HG03095 (cell line): ENCODE measurements around the gene EML4.

Source experiments
- ATAC-seq: cut with Tn5 transposase; IDR thresholded peaks from one replicate; pipeline ENCODE4 v1.9.1; 2021; ENCODE audit warnings: moderate library complexity; ENCODE audit not compliant: unreplicated experiment

EML4 gene

DNA sequence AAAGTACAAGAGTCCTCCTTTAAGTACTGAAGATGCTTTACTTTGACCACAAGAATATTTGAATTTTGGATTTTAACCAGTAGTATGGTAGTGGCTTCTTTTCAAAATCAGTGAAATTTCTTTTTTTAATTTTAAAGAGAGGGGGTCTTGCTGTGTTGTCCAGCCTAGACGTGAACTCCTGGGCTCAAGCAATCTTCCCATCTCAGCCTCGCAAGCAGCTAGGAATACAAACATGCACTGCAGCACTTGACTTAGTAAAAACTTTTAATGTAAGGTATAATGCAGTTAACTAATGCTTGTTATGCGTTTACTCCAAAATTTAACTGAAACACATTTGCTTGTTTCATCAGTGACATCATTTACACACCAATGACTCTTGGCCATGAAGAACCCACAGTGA, 49.6 kb downstream of the EML4 start:
- no peak for ATAC-seq

DNA sequence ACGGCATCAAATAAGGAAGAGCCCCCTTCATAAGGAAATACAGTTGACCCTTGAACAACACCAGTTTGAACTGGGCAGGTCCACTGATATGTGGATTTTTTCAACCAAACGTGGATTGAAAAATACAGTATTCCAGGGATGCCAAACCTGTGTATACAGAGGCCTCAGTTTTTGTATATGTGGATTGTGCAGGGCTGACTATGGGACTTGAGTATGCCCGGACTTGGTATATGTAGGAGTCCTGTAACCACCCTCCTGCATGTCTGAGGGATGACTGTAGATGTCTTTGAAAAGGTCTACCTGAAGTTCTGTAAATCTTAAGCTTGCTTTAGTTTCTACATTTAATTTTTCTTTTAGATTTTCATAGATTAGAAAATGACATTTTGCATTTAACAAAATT, 50.0 kb downstream of the EML4 start:
- no peak for ATAC-seq

DNA sequence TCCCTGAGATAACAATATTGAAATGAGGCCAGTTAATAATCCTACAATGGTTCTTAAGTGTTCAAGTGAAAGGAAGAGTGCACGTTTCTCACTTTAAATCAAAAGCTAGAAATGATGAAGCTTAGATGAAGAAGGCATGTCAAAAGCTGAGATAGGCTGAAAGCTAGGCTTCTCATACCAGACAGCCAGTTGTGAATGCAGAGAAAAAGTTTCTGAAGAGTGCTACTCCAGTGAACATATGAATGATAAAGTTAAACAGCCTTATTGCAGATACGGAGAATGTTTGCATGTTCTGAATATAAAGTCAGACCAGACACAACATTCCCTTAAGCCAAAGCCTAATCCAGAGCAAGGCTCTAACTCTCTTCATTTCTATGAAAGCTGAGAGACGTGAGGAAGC, 51.4 kb downstream of the EML4 start:
- ATAC-seq = no peak

DNA sequence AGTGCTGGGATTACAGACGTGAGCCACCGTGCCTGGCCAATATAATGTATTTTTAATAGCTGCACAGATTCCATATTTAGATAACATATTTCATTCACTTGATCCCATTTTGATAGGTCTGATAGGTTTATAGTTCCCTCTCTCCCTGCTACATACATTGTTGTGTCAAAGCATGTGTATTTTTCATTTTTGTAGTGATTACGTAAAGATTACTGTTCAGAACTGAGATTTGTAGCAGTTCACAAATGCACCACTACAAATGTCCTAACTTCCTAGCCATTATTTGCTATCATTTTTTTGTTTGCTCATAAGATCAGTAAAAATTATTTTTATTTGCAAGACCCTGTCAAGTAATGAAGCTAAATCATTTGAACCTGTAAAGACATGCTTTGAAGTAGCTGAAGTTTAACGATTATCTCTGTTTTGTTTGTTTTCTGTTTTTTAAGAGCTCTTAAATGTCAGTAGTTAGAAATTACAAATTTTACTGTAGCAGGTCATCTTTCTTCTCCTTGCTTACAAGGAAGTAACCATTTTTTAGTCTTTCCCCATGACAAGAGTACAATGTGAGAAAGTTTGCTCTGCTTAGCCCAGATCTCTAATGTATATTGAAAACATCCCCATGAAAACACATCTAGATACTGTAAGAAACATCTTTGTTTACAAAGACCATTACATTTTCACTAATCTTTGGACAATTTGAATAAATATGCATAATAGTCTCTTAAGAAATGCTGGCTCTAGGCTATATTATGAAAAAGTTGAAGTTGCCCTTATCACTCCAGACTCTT, 54.1 kb downstream of the EML4 start:
- ATAC-seq = no peak

DNA sequence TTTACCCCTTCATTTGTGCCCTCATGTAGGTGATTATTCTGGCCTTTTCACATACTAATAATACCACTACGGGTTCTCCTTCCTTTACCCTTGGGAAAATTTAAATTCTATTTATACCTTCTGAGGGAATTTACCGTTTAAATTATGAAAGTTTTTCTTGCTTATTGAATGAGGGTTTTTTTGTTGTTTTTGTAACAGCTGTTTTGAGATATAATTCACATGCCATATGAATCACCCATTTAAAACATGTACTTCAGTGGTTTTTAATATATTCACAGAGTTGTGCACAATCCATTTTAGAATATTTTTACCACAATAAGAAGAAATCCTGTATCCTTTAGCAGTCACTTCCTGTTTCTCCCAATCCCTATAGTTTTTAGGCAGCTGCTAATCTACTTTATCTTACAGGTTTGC, 54.7 kb downstream of the EML4 start:
- no peak for ATAC-seq

DNA sequence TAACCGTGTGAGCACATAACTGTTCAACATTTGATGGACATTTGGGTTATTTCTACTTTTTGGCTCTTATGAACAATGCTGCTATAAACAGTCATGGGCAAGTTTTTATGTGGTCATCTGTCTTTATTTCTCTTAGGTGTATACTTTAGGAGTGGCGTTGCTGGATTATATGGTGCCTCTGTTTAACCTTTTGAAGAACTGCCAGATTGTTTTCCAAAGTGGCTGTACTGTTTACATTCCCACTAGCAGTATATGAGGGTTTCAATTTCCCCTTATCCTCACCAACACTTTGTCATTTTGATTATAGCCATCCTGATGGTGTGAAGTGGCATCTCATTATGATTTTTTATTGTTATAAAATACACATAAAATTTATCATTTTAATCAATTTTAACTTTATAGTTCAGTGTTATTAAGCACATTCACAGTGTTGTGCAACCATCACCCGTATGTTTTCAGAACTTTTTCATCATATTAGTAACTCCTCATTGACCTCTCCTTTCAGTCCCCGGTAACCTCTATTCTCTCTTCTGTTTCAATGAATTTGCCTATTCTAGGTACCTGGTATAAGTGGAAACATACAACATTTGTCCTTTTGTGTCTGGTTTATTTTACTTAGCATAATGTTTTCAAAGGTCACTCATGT, 55.4 kb downstream of the EML4 start:
- ATAC-seq = no peak

DNA sequence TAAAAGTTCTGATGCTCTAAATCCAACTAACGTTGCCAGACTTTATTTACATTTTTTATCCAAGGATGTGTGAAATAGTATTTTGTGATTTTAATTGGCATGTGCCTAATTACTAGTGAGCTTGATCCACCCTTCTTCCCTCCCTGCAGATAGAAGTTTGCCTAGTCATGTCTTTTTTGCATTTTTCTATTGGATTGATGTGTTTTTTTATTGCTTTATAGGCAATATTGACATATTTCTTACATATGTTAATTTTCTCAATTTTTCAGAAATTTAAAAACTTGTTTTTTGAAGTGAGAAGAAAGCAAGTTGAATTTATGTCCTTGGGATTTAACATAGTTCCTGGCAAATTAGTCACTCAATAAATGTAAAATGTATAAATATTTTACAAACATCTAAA, 56.4 kb downstream of the EML4 start:
- no peak for ATAC-seq

DNA sequence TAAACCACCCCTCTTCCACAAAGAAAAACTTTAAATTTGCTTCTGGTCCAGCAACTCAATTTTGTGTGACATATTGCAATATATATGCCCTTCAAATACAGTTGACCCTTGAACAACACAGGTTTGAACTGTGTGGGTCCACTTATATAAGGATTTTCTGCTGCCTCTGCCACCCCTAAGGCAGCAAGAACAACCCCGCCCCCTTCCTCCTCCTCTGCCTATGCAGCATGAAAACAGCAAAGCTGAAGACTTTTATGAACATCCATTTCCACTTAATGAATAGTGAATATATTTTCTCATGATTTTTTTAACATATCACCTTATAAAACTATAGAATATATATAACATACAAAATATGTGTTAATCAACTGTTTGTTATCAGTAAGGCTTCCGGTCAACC, 58.3 kb downstream of the EML4 start:
- no peak for ATAC-seq

DNA sequence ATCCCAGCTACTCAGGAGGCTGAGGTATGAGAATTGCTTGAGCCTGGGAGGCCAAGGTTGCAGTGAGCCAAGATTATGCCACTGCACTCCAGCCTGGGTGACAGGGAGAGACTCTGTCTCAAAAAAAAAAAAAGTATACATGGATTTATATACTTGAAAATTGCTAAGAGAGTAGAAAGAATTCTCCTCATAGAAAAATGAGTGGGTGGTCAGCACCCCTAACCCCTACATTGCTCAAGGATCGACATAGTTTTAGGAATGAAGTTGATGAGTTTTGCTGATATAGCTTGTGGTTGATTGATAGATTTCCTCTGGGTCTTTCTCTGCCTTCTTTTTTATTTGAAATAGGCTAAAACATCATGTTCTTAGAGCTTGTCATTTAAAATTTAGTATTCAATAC, 58.9 kb downstream of the EML4 start:
- no peak for ATAC-seq

DNA sequence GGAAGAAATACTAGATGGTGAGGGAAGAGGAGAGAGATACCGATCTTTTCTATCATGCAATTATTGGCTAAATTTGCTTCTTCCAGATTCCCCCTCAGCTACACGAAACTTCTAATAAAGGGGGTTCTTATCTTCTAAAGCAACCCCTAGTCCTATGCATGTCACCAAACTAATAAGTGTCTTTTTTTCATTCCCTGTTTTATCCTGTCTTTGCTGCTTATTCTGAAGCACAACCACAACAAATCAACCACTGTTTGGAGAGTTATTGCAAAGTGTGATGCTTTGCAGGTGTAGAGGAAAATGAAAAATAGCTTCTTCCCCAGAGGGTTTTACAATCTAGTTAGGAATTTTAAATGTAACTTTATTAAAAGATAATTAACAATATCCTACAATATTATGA, 60.8 kb downstream of the EML4 start:
- ATAC-seq = no peak

DNA sequence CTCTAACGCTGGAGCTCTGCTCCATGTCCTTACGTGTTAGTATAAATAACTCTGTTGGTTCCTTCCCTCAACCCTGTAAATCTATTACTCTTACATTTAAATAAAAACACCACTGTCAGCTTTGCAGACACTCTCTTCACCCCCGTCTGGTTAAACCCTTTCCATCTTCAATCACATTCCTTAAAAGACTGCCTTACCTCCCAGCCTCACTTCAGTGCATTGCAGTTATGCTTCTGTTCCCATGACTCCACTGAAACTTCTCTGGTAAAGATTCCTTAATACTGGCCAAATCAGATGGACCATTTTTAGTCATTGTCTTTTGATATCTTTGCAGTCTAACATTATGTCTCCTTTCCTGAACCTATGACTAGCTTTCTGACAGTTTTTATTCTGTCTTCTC, 61.7 kb downstream of the EML4 start:
- ATAC-seq = no peak

DNA sequence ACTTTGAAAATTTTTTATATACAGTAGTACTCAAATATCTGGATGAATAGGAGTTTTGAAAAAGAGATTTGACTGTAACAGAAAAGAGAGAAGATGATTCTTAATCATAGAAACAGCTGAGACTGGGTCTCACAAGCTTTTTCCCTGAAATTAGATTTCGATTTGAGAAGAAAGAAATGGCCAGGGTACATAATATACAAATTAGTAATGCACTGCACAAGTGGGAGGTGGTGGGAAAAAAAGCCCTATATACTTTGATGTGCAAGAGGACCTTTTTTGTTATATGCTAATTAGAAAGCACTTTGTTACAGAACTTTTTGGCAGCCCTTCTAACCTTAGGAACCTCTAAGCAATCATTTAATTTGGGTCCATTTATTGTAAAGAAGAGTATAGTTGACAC, 62.9 kb downstream of the EML4 start:
- no peak for ATAC-seq

DNA sequence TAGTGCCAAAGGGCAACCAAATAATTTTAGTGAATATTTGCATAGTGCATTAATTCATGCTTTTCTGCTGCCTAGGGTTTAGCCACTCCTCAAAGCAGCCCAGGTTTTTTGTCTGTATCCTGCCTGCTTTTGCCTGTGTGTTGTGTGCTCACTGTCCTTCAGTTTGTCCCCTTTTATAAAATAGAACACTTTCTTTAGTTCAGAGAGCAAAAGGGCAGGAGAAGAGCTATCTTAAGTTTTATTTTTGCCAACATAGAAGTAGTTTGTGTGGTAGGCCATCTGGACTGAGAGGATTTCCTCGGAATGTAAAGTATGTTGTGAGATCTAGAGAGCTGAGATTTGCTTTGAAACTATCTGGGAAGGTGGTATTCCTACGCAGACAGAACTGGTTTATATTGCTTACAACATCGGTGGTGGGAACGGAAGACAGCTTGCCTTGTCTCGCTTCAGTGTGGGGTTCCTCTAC, 64.9 kb downstream of the EML4 start:
- no peak for ATAC-seq

DNA sequence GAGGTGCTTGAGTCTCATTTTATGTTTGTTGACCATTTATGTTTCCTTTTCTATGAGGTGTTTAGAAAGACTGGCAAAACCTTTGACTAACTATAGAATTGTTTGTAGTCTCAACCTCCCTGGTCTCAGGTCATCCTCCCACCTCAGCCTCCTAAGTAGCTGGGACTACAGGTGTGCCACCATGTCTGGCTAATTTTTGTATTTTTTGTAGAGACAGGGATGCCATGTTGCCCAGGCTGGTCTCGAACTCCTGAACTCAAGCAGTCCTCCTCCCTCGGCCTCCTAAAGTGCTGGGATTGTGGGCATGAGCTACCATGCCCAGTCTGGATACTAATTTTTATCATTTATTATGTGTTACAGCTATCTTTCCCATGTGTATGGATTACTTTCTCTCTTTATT, 67.8 kb downstream of the EML4 start:
- ATAC-seq = no peak

DNA sequence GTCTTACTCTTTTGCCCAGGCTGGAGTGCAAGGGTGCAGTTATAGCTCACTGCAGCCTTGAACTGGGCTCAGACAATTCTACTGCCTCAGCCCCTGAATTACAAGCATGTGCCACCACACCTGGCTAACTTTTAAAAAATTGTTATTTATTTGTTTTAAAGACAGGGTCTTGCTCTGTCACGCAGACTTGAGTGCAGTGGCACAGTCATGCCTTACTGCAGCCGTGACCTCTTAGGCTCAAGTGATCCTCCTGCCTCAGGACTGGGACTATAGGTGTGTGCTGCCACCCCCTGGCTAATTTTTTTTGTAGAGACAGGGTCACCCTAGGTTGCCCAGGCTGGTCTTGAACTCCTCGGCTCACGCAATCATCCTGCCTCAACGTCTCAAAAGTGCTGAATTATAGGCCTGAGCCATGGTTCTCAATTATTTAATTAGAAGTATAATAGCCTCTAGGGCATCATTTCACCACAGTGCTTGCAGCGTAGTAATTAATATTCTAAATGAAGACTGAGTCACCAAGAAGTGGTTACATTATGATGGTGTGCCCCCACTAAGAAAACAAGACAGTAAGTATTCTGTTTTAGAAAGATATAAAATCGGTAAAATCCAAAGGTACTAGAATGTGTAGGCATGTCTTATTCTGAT, 69.6 kb downstream of the EML4 start:
- ATAC-seq = peak; percentile 83

DNA sequence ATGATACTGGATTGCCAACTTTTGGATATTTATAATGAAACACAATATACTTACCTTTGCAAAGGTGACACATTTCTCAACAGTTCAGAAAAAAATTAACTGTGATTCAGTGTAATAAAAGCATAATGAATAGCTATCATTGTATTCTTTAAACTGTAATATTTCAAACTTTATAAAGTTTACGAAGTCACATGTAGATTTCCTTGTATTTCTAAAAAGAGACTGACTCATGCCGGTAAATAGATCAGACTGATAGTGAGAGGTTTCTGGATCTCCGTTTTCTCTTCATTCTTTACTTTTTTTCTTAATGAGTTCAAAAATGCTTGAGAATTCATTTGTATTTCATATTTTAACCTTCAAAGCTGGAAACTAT, 70.1 kb downstream of the EML4 start:
- no peak for ATAC-seq

DNA sequence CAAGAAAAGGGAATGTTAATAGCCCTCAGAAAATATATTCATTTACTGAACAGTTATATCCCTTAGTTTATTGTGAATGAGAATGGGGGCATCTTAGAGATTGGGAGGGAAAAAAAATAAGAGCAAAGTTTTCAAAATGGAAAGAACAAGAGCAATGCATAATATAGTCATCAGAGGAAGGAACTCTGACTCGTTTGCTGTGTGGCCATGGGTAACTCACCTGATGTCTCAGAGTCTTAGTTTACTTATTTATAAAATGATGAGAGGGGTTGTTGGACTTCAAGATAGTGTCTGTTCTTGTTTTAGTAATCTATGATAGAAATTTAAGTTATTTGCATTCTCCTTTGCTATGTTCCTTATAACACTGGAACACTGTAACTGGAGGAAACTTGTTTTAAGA, 70.7 kb downstream of the EML4 start:
- ATAC-seq = no peak

DNA sequence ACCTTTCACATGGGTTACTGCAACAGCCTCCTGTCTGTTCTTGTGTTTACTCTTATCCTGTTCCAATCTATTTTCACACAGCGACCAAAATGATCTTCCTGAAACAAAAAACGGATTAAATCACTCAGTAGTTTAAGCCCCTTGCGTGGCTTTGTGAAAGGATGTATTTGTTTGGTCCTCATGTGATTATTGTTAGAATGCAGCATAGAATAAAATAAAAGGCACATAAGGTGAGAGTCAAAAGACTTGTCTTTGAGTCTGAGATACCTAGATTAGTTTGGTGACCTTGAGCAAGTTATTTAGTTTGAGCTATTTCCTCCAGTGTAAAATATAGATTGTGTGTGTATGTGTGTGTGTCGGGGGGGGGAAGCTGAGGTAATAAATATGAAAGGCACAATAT, 72.4 kb downstream of the EML4 start:
- ATAC-seq = no peak

DNA sequence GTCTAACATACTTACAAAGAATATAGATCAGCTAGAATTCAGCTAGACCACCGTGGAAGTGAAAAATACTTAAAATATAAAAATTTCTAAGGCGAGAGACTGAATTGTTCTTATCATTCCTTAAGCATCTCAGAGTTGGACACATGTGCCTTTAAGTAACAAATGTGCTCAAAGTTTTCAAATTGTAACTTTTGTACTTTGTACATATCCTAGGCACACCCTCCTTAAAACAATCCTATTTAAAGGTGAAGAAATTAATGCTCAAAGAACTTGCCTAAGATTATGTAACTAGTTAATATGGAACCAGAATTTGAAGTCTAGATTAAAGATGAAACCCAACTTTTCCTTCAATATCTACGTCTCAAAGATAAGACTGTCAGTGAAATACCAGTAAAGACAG, 74.1 kb downstream of the EML4 start:
- ATAC-seq = no peak

DNA sequence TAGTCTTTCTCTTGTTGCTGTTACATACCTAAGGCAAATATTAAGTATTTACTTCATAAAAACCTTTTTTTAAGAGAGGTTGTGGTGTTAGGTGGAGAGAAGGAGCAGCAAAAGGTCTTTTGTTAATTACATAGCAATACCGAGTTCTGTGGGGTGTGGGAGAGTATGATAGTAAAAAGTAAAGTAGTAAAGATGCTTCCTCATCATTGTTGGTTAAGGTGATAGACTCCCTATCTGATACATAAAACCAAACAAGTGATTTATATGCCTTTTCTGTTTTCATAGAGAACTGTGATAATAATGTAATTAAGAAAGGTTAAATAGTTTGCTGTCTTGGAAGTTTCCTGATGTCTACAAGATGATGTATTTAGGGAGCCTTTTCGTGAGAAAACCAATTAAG, 75.4 kb downstream of the EML4 start:
- no peak for ATAC-seq

DNA sequence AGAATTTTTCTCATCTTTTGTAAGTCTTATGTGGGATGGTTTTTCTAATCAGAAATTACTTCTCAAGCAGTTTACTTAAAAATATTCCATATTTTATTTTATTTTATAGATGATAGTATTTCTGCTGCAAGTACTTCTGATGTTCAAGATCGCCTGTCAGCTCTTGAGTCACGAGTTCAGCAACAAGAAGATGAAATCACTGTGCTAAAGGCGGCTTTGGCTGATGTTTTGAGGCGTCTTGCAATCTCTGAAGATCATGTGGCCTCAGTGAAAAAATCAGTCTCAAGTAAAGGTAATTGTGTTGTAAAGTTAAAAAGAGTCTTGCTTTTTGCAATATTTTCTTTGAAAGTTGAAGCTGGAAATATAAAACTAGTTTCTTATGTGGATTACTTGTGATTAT, 76.2 kb downstream of the EML4 start:
- no peak for ATAC-seq

DNA sequence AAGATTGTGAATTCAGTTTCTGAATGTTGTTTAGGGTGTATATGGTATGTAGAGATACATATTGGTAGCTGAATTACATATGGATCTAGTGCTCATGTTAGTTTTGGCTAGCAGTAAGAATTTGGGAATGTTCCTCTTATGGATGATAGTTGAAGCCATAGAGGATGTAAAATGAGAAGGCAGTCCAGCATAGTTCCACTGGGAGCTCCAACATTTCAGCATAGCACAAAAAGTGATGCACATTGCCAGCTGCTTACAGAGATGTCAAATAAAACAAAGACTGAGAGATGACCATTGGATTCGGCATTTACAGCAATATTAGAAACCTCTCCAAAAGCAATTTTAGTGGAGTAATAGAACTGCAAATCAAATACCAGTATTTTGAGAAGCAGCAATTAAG, 77.4 kb downstream of the EML4 start:
- ATAC-seq = no peak
